Type B pancreatic cell (in vitro differentiated cells): ENCODE measurements around the gene LRRC75B. TPM values are rescaled to one million over a fixed set of nuclear protein-coding genes. Genes with fewer than 3 reads are reported as not detected.
"Not testable (repeated sequence)": the region's sequence is repeated elsewhere in the genome, so short reads cannot be mapped to it uniquely, and the experiment has no call there.

ENCODE experiments used
- DNase-seq: peaks from one replicate; pipeline ENCODE4 v3.0.0; 2021; ENCODE audit warnings: mixed read lengths; ENCODE audit not compliant: unreplicated experiment; ENCODE audit errors: extremely low spot score
- H3K27ac Mint-ChIP-seq: 2 replicates; pipeline ENCODE4 v1.8.0; 2021; ENCODE audit warnings: mild to moderate bottlenecking, mixed read lengths
- H3K27me3 Mint-ChIP-seq: 2 replicates; pipeline ENCODE4 v1.8.0; 2021; ENCODE audit warnings: mixed read lengths
- H3K36me3 Mint-ChIP-seq: 2 replicates; pipeline ENCODE4 v1.8.0; 2021; ENCODE audit warnings: mixed read lengths
- H3K4me1 Mint-ChIP-seq: one replicate; pipeline ENCODE4 v1.8.0; 2021; ENCODE audit warnings: mixed read lengths; ENCODE audit not compliant: unreplicated experiment
- H3K4me3 Mint-ChIP-seq: 2 replicates; pipeline ENCODE4 v1.8.0; 2021; ENCODE audit warnings: mild to moderate bottlenecking, mixed read lengths
- H3K9me3 Mint-ChIP-seq: 2 replicates; pipeline ENCODE4 v1.8.0; 2021; ENCODE audit warnings: mixed read lengths
- total RNA-seq: library from RNA; stranded (reverse); gene quantifications from 2 replicates; pipeline ENCODE4 v1.2.1, GENCODE V29; 2021; ENCODE audit warnings: low replicate concordance
- TF ChIP-seq, protein P1 (sequence below): fragments of 200-600 bp; sonication (generic); conservative IDR thresholded peaks from 2 replicates; pipeline ENCODE4 v1.5.0; 2021; ENCODE audit warnings: antibody characterized with exemption, mild to moderate bottlenecking

The LRRC75B gene
- total RNA-seq, 1 donor from 2014 or later = 18.6 TPM

DNA sequence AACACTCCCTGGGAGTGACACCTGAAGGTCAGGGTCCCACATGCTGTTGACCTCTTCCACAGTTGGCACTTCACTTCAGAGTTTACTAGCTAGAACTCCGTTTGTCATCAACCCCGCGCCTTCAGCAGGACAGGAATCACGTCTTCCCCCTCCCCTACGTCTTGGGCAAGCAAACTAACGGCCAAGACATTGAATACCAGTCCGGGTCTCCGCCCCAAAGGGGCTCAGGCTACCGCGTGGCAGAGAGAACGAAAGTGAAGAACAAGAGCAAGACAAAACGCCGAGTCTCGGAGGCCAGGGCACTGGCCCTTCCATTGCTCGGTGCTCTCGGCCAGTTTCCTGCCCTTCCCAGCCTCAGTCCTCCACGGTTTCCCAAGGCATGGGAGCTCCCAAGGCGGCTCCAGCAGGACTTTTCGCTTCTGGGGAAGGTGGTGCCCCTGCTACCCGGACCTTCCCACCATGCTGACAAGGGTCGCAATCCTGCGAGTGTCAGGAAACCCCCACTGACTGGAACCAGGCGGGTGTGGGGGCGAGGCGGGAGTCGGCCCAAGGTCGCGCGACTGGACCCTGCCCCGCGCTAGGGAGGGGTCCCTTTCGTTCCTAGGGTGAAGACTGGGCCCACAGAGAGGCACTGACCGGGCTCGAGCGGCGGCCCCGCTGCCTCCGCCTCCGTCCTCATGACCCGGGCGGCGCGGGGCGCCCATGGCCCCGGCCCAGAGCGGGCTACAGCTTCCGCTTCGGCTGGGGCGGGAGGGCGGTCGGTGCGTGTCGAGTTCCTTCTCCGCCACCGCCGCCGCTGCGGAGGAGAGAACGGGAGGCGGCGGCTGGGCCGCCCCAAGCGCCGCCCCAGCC is 38.3 kb downstream of the LRRC75B start, which contains the start of gene GUCD1:
GUCD1 (minus strand) TSS at position 826 of the 852 bp plus-strand sequence; CDS start at position 679, 147 bp downstream.
- Mint-ChIP-seq H3K4me1 (peaks cover 35% of the 10 kb centered on the region), H3K36me3 (peaks cover 13% of the 10 kb centered on the region), H3K9me3 (no peaks in the 10 kb centered on the region), H3K4me3 (peak within 1 kb of the TSS; percentile 100), H3K27ac (peak within 1 kb of the TSS; percentile 99), H3K27me3 (no peaks in the 10 kb centered on the region)
- TF ChIP-seq, protein P1, sequence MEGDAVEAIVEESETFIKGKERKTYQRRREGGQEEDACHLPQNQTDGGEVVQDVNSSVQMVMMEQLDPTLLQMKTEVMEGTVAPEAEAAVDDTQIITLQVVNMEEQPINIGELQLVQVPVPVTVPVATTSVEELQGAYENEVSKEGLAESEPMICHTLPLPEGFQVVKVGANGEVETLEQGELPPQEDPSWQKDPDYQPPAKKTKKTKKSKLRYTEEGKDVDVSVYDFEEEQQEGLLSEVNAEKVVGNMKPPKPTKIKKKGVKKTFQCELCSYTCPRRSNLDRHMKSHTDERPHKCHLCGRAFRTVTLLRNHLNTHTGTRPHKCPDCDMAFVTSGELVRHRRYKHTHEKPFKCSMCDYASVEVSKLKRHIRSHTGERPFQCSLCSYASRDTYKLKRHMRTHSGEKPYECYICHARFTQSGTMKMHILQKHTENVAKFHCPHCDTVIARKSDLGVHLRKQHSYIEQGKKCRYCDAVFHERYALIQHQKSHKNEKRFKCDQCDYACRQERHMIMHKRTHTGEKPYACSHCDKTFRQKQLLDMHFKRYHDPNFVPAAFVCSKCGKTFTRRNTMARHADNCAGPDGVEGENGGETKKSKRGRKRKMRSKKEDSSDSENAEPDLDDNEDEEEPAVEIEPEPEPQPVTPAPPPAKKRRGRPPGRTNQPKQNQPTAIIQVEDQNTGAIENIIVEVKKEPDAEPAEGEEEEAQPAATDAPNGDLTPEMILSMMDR = no peak
- no peak for DNase-seq

DNA sequence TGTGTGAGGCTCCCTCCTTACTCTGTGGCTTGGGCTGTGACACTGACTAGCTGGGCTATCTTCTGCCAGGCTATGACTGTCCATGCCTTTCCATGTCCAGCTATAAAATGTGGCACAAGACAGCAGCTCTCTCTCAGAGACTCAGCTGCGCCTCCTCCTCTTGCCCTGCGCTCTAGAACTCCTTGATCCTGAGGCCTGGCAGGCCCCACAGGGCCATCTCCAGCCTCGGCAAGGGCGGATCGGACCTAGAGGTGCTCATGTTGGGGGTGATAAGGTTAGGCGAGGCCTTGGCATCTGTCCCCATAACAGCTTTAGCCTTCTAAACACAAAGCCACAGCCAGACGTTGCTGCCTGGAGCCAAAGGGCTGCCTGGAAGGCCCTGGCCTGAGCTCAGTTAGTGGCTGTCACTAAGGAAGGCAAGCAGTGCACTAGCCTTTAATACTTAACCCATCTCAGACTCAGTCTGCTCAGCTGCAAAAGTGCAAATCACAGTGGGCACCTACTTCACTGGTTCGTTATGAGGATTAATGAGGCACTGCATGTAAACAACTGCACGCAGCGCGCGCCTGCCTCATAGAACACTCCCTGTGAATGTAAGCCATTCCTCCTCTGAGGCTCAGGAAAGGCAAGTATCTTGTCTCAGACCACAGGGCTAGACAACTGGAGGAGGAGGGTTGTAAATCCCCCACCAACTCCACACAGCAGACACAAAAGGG is 39.1 kb downstream of the LRRC75B start:
- Mint-ChIP-seq H3K4me1 (peaks cover 35% of the 10 kb centered on the region), H3K9me3 (no peaks in the 10 kb centered on the region), H3K4me3 (peak overlapping the region; percentile 99), H3K36me3 (peaks cover 13% of the 10 kb centered on the region), H3K27ac (peak overlapping the region; percentile 93), H3K27me3 (no peaks in the 10 kb centered on the region)
- no peak for DNase-seq
- TF ChIP-seq, protein P1 = no peak

DNA sequence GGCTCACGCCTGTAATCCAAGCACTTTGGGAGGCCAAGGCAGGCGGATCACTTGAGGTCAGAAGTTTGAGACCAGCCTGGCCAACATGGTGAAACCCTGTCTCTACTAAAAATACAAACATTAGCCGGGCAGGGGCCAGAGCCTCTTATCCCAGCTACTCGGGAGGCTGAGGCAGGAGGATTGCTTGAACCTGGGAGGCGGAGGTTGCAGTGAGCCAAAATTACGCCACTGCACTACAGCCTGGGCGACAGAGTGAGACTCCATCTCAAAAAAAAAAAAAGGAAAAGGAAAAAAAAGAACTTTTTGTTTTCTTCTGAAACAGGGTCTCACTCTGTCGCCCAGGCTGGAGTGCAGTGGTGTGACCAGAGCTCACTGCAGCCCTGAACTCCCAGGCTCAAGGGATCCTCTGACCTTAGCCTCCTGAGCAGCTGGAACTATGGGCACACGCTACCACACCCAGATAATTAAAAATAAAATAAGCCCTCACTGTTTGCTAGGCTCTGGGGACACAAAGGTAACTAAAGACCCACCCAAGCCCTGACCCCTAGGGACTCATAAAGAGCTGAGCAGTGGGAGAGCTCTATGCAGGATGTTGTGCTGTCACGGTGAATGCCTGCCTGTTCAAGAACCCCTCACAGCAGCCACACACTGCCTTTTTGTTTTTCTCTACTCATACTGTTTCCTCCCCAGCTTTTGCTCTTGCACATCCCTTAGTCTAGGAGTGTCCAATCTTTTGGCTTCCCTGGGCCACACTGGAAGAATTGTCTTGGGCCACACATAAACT is 40.2 kb downstream of the LRRC75B start:
- Mint-ChIP-seq H3K4me3 (peak overlapping the region; percentile 99), H3K4me1 (peaks cover 31% of the 10 kb centered on the region), H3K27ac (peak overlapping the region; percentile 93)
- not testable (repeated sequence) for DNase-seq, H3K27me3 Mint-ChIP-seq, H3K36me3 Mint-ChIP-seq, H3K9me3 Mint-ChIP-seq

DNA sequence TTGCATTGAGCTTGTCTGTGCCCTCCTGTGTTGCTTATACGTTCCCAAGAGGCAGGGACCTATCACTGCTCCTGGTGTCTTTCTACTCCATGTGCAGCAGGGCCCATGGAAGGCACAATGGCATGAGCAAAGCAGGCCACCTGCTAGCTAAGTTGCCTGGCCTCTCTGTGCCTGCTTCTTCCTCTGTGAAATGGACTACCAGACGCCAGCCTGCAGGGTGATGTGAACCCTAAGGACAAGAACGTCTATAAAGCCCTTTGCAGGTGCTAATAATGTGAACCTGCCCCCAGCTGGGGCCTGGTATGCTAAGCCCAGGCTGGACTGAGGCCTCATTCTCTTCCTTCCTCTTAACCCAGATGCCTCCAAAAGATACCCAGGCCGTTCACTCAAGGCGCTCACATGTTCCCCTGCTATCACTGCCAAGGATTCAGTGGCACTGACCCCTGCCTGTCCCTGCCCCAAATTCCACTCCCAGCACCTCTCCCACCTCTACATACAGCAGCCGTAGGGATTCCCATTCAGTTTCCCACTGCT is 41.9 kb downstream of the LRRC75B start:
- Mint-ChIP-seq H3K9me3 (no peaks in the 10 kb centered on the region), H3K4me1 (peaks cover 24% of the 10 kb centered on the region), H3K36me3 (peaks cover 5% of the 10 kb centered on the region), H3K4me3 (no peak overlapping the region), H3K27me3 (no peaks in the 10 kb centered on the region), H3K27ac (peak overlapping the region; percentile 86)
- TF ChIP-seq, protein P1 = no peak
- DNase-seq = no peak

DNA sequence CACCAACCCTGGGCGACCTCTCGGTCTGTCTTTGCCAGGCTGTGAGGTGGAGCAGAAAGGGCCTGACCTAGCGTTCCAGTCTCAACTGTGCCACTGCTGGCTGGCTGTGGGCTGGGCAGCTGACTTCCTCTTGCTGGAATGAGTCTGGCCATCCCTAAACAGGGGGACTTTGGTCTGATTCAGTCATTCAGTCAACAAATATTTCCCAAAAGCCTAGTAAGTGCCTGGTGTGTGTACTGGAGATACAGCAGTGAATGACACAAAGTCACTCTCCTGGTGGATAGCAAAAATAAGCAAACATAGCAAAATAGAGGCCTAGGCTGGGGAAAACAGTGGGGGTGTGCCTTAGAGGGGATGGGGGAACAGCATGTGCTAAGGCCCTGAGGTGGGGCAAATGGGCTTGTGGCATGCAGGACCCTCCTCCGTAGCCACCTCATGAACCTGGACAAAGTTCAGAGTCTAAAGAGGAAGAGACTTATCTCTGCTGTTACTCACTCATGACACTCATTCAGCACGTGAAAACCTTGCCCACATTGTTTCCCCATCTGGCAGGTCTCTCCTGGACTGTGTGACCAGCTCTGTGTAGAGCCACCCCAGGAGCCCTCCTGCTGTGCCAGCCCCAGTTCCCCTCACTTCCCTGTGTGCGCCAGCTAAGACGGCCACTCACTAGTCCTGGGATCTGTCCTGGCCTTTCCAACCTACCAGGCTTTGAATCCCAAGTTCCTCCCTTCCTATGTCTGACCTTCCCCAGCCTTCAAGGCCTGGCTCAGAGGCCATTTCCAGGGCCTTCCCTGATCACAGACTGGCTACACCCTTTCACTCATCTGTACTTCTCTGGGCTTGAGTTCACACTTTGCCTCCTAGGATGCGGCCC is 42.6 kb downstream of the LRRC75B start:
- TF ChIP-seq, protein P1 = no peak
- no peak for DNase-seq
- Mint-ChIP-seq H3K27me3 (no peaks in the 10 kb centered on the region), H3K4me1 (peaks cover 24% of the 10 kb centered on the region), H3K36me3 (peaks cover 5% of the 10 kb centered on the region), H3K9me3 (no peaks in the 10 kb centered on the region), H3K27ac (peak overlapping the region; percentile 86), H3K4me3 (no peak overlapping the region)
